Panc1 (cell line): Measurements from ENCODE around the gene SRBD1. TPM values are rescaled to one million over a fixed set of nuclear protein-coding genes. Genes with fewer than 3 reads are reported as not detected.

Source experiments
- ATAC-seq: fragments of 200-7000 bp; cut with Tn5 transposase; 2 replicates; pipeline ENCODE4 v1.9.1; 2020; ENCODE audit warnings: mild to moderate bottlenecking, moderate library complexity
- BruUV-seq: library from RNA; stranded (reverse); fragments of 400-500 nt; replicated peaks from 2 replicates; lab custom pipeline; 2021; lab: Mats Ljungman, UMichigan
- CTCF ChIA-PET: fragments of 300-600 bp; sonication (Branson Sonifier 250); formaldehyde crosslinking; loops from one replicate; lab custom pipeline; 2022; ENCODE audit warnings: antibody characterized with exemption; lab: Charles Lee
- POLR2A ChIA-PET: fragments of 300-600 bp; sonication (Branson Sonifier 250); formaldehyde crosslinking; loops from one replicate; lab custom pipeline; 2022; ENCODE audit warnings: antibody characterized with exemption; lab: Charles Lee
- DNase-seq: peaks from one replicate; pipeline ENCODE4 v3.0.0-alpha.2; 2010; ENCODE audit warnings: low read depth, low spot score
- H3K27ac ChIP-seq: 2 replicates; pipeline ENCODE4 v1.5.1; 2011; ENCODE audit warnings: mild to moderate bottlenecking, low read length, inconsistent platforms
- H3K27me3 ChIP-seq: fragments of 200-500 bp; sonication (Bioruptor generic); 2 replicates; pipeline ENCODE4 v1.6.0; 2014; ENCODE audit warnings: low read length, inconsistent platforms; ENCODE audit not compliant: control insufficient read depth, insufficient read depth
- H3K36me3 ChIP-seq: fragments of 200-500 bp; sonication (Bioruptor generic); 2 replicates; pipeline ENCODE4 v1.5.1; 2014; ENCODE audit warnings: inconsistent platforms, mild to moderate bottlenecking, low read length, moderate library complexity; ENCODE audit not compliant: control insufficient read depth, insufficient read depth
- H3K4me1 ChIP-seq: 2 replicates; pipeline ENCODE4 v1.5.1; 2011; ENCODE audit warnings: inconsistent platforms, mild to moderate bottlenecking, low read length, moderate library complexity; ENCODE audit not compliant: control insufficient read depth, insufficient read depth
- H3K4me3 ChIP-seq, 2 experiments: 2 replicates each; pipeline ENCODE4 v1.5.1; 2011 to 2012; ENCODE audit warnings: low read depth in 2 of 2, low read length in 2 of 2, mild to moderate bottlenecking in 2 of 2, inconsistent platforms in 1 of 2, moderate library complexity in 1 of 2
- H3K9me3 ChIP-seq: fragments of 200-500 bp; sonication (Bioruptor generic); 2 replicates; pipeline ENCODE4 v1.5.1; 2014; ENCODE audit warnings: low read depth, mild to moderate bottlenecking, inconsistent platforms, low read length, moderate library complexity; ENCODE audit not compliant: control insufficient read depth, insufficient read depth
- POLR2AphosphoS5 ChIP-seq: IDR thresholded peaks from 2 replicates; pipeline ENCODE4 v1.6.1; 2012; ENCODE audit warnings: mild to moderate bottlenecking, low read depth, low read length, moderate library complexity
- SIN3A ChIP-seq: IDR thresholded peaks from 2 replicates; pipeline ENCODE4 v1.6.1; 2012; ENCODE audit warnings: low read depth, mild to moderate bottlenecking, low read length, moderate library complexity, borderline replicate concordance; ENCODE audit not compliant: insufficient read depth
- TCF7L2 ChIP-seq: IDR thresholded peaks from 2 replicates; pipeline ENCODE4 v1.6.1; 2011; ENCODE audit warnings: mild to moderate bottlenecking, low read depth, low read length, inconsistent platforms
- in situ Hi-C: cut with HindIII; loops from 2 replicates; pipeline ENCODE4 v1.10.0; 2016; ENCODE audit warnings: low sequenced_read_pairs, low pct_unique_long_range_greater_than_20kb
- intact Hi-C: fragments of 100-400 bp; cut with micrococcal nuclease; formaldehyde crosslinking; loops from one replicate; pipeline ENCODE4 v1.10.0; 2022; ENCODE audit not compliant: unreplicated experiment
- total RNA-seq: library from RNA; stranded (reverse); gene quantifications from one replicate; pipeline ENCODE4 v1.2.1, GENCODE V29; 2021; ENCODE audit not compliant: unreplicated experiment
- TF ChIP-seq, protein P1 (sequence below), 2 experiments: IDR thresholded peaks; 2 replicates each; pipeline ENCODE4 v1.6.1; 2011 to 2012; ENCODE audit warnings: low read depth in 2 of 2, control low read depth in 1 of 2, low read length in 1 of 2, mild to moderate bottlenecking in 1 of 2, moderate library complexity in 1 of 2; ENCODE audit not compliant: insufficient read depth in 1 of 2
- TF ChIP-seq, protein P2 (sequence below): fragments of 450-650 bp; IDR thresholded peaks from 2 replicates; pipeline ENCODE4 v1.5.1; 2017; ENCODE audit warnings: mild to moderate bottlenecking

The SRBD1 gene
- total RNA-seq, 1 experiment from 2014 or later = 9.7 TPM

DNA sequence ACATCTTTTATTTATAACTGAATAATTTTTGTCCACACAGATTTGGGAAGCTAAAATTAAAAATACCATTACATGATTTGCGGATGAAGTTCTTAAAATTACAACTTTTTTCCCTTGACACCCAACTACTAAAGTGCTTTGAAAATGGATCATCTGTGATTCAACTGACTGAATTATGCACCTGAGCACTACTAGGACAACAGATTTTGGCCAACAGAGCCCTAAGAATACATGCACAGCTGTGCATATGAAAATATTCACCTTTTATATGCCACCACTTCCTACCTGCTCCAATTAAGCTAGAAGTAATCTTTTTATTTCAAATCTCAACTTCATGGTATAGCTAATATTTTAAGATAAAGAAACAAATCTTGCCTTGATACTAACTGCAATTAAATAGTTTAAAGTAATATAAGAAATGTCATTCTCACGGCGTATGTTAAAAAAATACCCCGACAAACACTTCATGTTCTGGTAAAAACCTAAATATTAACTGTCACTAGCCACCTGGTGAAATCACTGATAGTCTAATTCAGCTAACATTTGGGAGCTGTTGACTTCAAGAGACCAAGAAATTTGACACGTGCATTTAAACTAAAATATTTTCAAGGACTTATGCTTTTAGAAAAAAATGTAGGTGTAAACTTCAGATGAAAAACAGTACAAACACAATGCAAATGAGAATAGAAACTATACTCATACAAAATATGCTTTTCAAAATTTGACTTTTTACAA is 153.7 kb downstream of the SRBD1 start:
- BruUV-seq = no TSS peak

DNA sequence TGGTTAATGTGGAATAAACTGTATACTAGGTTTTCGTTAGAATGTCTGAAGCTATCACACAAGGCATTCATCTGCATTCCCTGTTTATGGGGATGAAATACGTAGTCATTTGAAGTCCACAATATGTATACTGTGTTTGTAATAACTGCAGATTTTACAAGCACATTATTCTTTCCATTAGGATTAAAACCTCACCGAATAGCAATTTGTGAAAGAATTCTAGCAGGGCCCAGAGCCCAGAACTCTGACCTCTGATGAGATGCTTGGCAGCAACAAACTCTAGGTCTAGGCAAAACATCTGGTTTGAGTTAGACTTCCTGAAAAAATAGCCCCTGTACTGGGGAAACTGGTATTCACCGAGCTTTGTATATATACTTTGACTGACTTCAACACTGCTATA is 158.2 kb downstream of the SRBD1 start:
- Histone ChIP-seq H3K9me3 (no peaks in the 10 kb centered on the region), H3K27ac (no peak overlapping the region), H3K4me1 (no peaks in the 10 kb centered on the region), H3K27me3 (no peaks in the 10 kb centered on the region), H3K36me3 (no peaks in the 10 kb centered on the region), H3K4me3 (no peak overlapping the region)
- BruUV-seq = no TSS peak
- no peak for TF ChIP-seq SIN3A
- TF ChIP-seq, protein P1, sequence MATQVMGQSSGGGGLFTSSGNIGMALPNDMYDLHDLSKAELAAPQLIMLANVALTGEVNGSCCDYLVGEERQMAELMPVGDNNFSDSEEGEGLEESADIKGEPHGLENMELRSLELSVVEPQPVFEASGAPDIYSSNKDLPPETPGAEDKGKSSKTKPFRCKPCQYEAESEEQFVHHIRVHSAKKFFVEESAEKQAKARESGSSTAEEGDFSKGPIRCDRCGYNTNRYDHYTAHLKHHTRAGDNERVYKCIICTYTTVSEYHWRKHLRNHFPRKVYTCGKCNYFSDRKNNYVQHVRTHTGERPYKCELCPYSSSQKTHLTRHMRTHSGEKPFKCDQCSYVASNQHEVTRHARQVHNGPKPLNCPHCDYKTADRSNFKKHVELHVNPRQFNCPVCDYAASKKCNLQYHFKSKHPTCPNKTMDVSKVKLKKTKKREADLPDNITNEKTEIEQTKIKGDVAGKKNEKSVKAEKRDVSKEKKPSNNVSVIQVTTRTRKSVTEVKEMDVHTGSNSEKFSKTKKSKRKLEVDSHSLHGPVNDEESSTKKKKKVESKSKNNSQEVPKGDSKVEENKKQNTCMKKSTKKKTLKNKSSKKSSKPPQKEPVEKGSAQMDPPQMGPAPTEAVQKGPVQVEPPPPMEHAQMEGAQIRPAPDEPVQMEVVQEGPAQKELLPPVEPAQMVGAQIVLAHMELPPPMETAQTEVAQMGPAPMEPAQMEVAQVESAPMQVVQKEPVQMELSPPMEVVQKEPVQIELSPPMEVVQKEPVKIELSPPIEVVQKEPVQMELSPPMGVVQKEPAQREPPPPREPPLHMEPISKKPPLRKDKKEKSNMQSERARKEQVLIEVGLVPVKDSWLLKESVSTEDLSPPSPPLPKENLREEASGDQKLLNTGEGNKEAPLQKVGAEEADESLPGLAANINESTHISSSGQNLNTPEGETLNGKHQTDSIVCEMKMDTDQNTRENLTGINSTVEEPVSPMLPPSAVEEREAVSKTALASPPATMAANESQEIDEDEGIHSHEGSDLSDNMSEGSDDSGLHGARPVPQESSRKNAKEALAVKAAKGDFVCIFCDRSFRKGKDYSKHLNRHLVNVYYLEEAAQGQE (IDR thresholded peaks at IDR 0.05; ENCODE audit: insufficient read depth in 1 of 2, low read depth in 2 of 2, low read length in 1 of 2) = no peak
- no peak for TF ChIP-seq TCF7L2
- TF ChIP-seq, protein P2, sequence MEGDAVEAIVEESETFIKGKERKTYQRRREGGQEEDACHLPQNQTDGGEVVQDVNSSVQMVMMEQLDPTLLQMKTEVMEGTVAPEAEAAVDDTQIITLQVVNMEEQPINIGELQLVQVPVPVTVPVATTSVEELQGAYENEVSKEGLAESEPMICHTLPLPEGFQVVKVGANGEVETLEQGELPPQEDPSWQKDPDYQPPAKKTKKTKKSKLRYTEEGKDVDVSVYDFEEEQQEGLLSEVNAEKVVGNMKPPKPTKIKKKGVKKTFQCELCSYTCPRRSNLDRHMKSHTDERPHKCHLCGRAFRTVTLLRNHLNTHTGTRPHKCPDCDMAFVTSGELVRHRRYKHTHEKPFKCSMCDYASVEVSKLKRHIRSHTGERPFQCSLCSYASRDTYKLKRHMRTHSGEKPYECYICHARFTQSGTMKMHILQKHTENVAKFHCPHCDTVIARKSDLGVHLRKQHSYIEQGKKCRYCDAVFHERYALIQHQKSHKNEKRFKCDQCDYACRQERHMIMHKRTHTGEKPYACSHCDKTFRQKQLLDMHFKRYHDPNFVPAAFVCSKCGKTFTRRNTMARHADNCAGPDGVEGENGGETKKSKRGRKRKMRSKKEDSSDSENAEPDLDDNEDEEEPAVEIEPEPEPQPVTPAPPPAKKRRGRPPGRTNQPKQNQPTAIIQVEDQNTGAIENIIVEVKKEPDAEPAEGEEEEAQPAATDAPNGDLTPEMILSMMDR = no peak
- TF ChIP-seq POLR2AphosphoS5 = no peak
- DNase-seq (no peak), ATAC-seq (no peak)
- in situ Hi-C loops (no loop called here), intact Hi-C loops (no loop called here)
- ChIA-PET POLR2A (no interaction called here), CTCF (no interaction called here)

More for the DNA sequence above, 153.7 kb downstream of the SRBD1 start:
- no peak overlapping the region for H3K27ac ChIP-seq
- ChIA-PET POLR2A (no interaction called here), CTCF (no interaction called here)
- DNase-seq (no peak), ATAC-seq (no peak)
- intact Hi-C loops = no loop called here
- in situ Hi-C loops = no loop called here
- no peaks in the 10 kb centered on the region for H3K36me3 ChIP-seq
- no peaks in the 10 kb centered on the region for H3K4me1 ChIP-seq
- H3K27me3 ChIP-seq = no peaks in the 10 kb centered on the region
- no peaks in the 10 kb centered on the region for H3K9me3 ChIP-seq
- no peak overlapping the region for H3K4me3 ChIP-seq
- no peak for TF ChIP-seq POLR2AphosphoS5
- TF ChIP-seq SIN3A = no peak
- no peak for TF ChIP-seq TCF7L2
- TF ChIP-seq, protein P2 = no peak
- TF ChIP-seq, protein P1 (IDR thresholded peaks at IDR 0.05; ENCODE audit: insufficient read depth in 1 of 2, low read depth in 2 of 2, low read length in 1 of 2) = no peak
